ENCODE measurements around the gene NMRK1.

DNA sequence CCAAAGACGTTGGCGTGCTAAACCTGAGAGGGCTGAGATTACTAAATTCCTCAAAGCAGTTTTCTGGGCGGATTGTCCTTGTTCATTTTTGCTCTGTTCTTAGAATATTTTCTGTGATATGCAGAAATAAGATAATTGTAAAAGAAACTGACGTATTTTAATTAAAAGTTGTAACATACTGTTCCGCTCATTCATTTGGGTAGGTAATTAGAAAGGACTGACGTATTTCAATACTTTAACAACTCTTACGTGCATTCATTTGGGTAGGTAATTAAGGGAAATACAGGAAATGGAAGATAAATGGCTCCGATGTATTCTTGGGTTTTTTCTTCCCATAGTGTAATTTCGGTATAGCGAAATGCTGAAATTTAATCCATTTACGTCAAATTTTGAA lies 1.4 kb upstream of the NMRK1 start:
- TF ChIP-seq, protein P1, sequence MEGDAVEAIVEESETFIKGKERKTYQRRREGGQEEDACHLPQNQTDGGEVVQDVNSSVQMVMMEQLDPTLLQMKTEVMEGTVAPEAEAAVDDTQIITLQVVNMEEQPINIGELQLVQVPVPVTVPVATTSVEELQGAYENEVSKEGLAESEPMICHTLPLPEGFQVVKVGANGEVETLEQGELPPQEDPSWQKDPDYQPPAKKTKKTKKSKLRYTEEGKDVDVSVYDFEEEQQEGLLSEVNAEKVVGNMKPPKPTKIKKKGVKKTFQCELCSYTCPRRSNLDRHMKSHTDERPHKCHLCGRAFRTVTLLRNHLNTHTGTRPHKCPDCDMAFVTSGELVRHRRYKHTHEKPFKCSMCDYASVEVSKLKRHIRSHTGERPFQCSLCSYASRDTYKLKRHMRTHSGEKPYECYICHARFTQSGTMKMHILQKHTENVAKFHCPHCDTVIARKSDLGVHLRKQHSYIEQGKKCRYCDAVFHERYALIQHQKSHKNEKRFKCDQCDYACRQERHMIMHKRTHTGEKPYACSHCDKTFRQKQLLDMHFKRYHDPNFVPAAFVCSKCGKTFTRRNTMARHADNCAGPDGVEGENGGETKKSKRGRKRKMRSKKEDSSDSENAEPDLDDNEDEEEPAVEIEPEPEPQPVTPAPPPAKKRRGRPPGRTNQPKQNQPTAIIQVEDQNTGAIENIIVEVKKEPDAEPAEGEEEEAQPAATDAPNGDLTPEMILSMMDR (IDR thresholded peaks at IDR 0.05) = no peak
- TF ChIP-seq TAF1 (IDR thresholded peaks at IDR 0.05; ENCODE audit: borderline replicate concordance, low read depth, low read length) = no peak
- no peak for TF ChIP-seq JUND (IDR thresholded peaks at IDR 0.05)
- no peak for TF ChIP-seq MXI1 (IDR thresholded peaks at IDR 0.05; ENCODE audit: low read depth, low read length)
- TF ChIP-seq EP300 (IDR thresholded peaks at IDR 0.05; ENCODE audit: borderline replicate concordance in 1 of 2, low read depth in 1 of 2, low read length in 1 of 2) = no peak
